GM18505 (cell line): ENCODE measurements around the gene RNF166.
A peak's percentile ranks its signal among the peaks of the same experiment; 100 is the strongest.
"Not testable (repeated sequence)": the region's sequence is repeated elsewhere in the genome, so short reads cannot be mapped to it uniquely, and the experiment has no call there.

Experiments
- ATAC-seq: cut with Tn5 transposase; IDR thresholded peaks from one replicate; pipeline ENCODE4 v1.9.1; 2021; ENCODE audit not compliant: unreplicated experiment
- POLR2A ChIP-seq: IDR thresholded peaks from 4 replicates; pipeline ENCODE4 v1.6.1; 2011; ENCODE audit warnings: borderline replicate concordance; ENCODE audit not compliant: insufficient read depth, insufficient read length; ENCODE audit errors: extremely low read depth

The RNF166 gene

DNA sequence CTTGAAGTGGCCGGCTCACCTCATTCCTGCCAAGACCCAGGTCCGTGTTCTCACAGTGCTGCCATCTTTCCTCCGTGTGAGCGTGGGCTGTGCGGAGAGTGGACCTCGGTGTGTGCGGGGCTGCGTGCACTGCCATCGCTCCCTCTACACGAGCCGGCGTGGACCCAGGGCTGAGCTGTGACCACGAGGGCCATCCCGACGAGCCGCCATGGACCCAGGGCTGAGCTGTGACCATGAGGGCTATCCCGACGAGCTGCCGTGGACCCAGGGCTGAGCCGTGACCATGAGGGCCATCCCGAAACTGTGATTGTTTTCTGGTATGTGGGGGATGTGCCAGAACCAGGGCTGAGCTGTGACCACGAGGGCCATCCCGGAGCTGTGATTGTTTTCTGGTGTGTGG, 34.4 kb downstream of the RNF166 start:
- TF ChIP-seq POLR2A = no peak
- no peak for ATAC-seq

DNA sequence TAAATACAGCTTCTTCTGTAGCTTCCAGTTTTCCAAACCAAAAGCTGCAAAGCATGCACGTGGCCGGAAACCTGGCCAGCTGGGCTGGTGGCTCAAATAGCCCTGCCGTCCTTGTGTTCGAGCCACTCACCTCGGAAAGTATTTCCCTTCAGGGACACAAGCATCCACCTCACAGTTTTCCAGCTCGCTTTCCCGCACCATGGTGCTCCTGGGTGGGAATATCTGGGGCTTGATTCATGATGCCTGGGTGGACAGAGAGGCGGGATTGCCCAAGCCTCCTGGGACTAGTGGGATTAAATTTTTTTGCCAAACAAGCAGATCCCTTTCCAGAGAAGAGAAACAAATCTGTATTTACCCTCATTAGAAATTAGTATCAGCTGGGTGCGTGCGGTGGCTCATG, 36.2 kb downstream of the RNF166 start:
- ATAC-seq = no peak
- TF ChIP-seq POLR2A = no peak

DNA sequence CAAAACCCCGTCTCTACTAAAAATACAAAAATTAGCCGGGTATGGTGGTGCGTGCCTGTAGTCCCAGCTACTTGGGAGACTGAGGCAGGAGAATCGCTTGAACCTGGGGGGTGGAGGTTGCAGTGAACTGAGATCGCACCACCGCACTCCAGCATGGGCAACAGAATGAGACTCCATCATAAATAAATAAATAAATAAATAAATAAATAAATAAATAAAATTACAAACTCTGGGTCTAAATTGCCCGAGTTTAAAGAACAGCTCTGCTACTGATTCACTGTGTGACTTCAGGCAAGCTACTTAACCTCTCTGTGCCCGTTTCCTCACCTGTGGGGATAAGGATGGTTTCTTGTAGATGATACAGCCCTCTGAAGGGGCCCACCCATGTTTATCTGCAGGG, 36.7 kb downstream of the RNF166 start:
- not testable (repeated sequence) for ATAC-seq

DNA sequence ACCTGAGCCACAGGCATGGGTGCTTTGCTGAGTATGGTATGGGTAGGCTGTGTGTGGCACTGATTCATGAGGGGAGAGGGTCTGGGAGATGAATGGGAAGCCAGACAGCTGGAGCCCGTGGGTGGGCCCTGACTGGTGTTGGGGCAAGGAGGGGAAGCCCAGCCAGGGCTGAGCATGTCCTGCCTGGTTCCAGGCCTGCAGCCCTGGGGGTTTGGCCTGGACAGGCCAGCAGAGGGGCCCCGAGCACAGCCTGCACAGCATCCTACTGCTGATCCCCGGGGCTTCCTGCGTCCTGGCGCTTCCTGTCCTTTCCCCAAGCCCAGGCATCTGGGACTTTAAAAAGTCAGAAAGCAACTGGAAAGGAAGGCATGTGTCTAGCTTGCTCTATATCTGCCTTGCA, 38.7 kb downstream of the RNF166 start:
- ATAC-seq = no peak
- no peak for TF ChIP-seq POLR2A

DNA sequence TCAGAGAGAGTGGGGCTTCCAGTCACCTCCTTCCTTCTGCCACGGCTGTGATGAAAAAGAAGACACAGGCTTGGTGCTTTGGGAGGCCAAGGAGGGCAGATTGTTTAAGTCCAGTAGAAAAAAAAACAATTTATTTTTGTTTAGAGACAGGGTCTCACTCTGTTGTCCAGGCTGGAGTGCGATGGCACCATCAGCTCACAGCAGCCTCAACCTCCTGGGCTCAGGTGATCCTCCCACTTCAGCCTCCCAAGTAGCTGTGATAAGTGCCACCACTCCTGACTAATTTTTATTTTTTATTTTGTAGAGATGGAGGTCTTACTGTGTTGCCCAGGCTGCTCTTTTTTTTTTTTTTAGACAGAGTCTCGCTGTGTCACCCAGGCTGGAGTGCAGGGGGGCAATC, 40.6 kb downstream of the RNF166 start:
- ATAC-seq = no peak
- TF ChIP-seq POLR2A = no peak

DNA sequence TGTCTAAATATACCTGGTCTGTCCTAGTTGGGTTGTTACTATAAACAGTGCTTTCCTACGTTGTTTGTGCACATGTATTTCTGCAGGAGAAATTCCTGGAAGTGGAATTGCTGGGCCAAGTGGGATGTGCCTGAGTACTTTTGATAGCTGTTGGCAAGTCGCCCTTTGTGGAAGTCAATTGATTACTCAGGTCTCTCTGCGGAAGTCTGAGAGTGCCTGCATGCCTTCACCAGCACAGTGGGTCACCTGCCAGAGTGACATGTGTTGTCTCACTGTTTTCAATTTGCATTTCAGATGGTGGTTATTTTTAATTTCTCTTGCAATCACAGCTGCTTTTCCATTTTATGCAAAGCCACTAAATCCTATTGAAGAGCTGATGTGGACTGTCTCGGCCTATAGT, 41.1 kb downstream of the RNF166 start:
- ATAC-seq = no peak
- TF ChIP-seq POLR2A = no peak

DNA sequence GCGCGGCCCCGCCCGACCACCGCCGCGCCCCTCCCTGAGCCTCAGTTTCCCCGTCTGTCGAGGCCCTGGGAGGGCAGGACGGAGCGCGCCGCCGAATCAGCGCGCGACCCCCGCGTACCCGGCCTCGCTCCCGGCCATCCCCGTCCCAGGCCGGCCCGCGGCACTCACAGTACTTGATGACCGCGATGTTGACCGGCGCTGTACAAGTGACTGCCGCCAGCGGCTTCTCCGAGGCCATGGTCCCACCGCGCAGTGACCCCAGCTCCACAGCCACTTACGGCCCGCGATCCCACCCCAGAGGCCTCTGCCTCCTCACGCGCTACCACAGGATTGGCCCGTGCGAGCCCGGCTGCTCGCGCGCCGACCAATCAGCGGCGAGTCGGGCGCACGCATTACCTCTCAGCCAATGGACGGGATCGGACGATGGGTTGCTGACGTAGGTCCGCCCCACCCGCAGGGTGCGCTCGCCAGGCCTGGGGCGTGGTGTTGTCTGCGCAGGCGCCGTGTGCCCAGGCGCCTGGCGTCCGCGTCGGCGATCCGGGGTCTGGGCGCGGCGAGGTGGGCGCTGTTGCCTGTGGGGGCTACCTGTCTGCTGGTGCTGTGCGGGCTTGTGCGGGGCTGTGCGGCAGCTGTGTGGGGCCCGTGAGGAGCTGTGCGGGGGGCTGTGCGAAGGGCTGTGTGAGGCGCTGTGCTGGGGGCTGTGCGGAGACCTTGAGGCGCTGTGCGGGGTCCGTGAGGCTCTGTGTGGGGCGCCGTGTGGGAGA, 43.2 kb downstream of the RNF166 start, which contains the start of gene MVD:
MVD (minus strand) TSS at position 249 of the 764 bp plus-strand sequence; CDS start at position 238, 11 bp downstream.
- TF ChIP-seq POLR2A = peak; percentile 89

DNA sequence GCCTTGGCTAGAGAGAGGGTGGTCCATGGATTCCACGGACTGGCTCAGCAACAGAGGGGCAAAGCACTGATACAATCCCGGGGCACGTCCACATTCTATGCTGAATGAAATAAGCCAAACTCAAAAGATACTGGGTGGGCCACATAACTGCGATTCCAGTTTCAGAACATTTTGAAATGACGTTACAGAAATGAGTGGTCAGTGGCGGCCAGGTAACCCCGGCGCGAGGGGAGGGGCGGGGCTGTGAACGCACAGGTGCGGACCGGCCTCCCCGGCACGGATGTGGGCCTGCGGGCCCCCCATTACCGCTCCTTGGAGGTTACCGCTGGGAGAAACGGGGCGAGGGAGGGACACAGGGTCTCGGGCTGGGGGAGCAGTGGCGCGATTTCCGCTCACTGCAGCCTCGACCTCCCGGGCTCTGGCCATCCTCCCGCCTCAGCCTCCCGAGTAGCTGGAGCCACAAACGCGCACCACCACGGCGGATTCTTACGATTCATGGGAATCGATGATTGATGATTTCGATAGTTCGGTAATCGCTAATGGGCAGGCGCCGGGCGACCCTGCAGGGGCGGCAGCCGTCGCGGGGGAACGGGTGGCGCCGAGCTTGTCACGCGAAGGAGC, 43.9 kb downstream of the RNF166 start:
- peak; percentile 5 for ATAC-seq
- no peak for TF ChIP-seq POLR2A

More for the DNA sequence above, 43.2 kb downstream of the RNF166 start, which contains the start of gene MVD:
- peak; percentile 96 for ATAC-seq

DNA sequence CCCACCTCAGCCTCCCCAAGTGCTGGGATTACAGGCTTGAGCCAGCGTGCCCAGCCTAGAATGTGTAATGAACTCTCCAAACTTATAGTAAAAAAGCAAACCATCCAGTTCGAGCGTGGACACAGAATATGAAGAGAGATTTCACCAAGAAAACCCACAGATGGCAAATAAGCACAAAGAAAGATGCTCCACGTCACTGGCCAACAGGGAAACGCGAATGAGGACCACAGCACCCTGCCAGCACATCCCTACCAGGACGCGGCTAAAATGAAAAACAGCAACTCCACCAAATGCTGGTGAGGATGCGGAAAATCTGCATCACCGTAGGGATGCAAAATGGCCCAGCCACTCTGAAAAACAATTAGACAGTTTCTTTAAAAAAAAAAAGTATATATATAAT, 44.7 kb downstream of the RNF166 start:
- no peak for TF ChIP-seq POLR2A
- no peak for ATAC-seq

DNA sequence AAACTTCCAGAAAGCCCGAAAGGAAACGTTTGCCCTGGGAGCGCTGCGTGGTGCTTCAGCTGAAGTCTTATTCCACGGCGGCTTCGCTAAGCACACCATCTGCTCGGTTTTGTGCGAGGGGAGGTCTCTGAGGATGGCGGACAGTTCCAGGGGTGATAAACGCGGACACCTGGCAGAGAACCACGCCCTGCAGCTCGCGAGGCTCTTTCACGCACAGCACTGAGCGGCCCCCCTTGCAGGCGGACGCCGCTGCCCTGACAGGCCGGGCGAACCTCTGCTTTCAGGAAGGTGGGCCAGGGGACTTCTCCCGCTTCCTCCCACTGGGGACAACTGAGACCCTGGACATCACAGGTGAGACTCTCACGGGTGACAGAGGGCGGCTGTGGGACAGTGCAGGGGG, 47.0 kb downstream of the RNF166 start:
- no peak for TF ChIP-seq POLR2A
- ATAC-seq = no peak

DNA sequence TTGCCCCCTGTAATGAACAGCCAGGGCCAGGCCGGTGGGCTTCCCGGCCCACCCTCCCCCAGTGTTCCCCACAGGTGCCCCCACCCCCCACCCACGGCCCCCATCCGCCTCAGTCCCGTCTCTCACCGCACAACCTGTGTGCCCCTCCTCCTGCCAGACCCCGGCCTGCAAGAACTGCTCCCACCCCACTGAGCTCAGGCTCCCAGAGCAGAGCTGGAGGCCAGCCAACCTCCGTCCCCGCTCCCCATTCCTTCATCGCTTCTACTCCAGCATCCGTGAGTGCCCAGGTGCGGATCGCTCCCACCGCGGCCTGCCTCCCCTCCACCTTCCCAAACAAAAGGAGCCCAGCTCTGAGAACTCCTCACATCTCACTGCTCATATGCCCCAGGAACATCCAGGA, 47.5 kb downstream of the RNF166 start:
- ATAC-seq = no peak

DNA sequence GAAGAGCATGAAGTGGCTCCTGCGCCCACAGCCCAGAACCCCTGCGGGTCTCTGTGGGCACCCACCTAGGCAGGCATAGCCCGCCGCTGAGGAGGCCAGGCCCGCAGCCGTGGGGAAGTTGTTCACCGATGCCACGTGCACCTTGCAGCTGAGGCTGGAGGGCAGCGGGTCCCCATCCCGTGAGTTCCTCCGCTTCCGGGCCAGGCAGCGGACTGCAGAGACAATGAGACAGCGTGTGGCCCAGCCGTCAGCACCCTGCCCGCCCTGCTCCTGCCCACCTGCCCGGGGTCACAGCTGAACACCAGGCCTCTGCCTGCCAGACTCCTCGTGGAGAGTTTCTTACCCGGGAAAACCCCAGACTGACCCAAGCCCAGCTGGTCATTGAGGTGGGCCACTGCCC, 48.8 kb downstream of the RNF166 start:
- no peak for TF ChIP-seq POLR2A
- no peak for ATAC-seq

More for the DNA sequence above, 47.5 kb downstream of the RNF166 start:
- no peak for TF ChIP-seq POLR2A

DNA sequence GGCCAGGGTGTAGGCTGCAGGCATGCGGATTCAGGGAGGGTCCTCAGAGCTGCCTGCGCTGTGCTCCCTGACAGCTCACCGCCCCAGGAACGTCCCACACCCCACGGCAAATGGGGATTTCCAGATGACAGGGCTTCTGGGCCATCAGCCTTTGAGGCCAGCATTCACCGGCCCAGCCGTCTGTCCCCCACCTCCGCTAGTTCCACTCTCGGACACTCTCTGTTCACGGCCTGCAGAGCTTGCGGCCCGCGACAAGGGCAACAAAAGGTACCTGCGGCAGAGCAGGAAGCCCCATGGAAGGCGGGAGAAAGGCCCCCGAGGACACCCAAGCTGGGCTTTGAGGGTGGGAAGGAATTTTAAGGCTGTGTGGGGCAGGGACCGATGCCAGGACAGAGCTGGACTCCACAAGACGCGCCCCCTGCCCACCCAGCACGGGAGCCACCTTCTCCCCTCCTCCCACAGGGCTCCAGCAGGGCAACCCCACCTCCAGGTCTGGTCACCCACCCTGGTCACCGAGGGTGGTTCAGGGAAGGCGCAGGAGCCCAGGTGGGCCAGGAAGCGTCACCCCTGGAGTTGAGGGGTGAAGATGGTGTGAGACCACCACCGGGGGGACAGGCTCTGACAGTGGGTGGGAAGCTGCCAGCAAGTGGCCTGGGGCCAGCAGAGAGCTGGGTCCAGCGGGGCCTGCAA, 49.8 kb downstream of the RNF166 start:
- no peak for ATAC-seq
- TF ChIP-seq POLR2A = no peak
